HepG2 (cell line): Measurements from ENCODE around the gene VAMP5. TPM values are rescaled to one million over a fixed set of nuclear protein-coding genes. Genes with fewer than 3 reads are reported as not detected.

Experiments used
- CTCF ChIP-seq: sonication (generic); formaldehyde crosslinking; IDR thresholded peaks from 2 replicates; pipeline ENCODE4 v1.5.0; 2020; ENCODE audit warnings: mild to moderate bottlenecking, missing genetic modification reagents, moderate library complexity
- FOXP4 ChIP-seq: sonication (generic); formaldehyde crosslinking; IDR thresholded peaks from 2 replicates; pipeline ENCODE4 v1.4.0; 2020; ENCODE audit warnings: missing genetic modification reagents
- GABPA ChIP-seq, 2 experiments: IDR thresholded peaks; 2 replicates each; pipeline ENCODE4 v1.6.1; 2011 to 2016; ENCODE audit warnings: low read depth in 2 of 2, low read length in 1 of 2, missing biosample characterization in 1 of 2, missing genetic modification characterization in 1 of 2
- GLI4 ChIP-seq: sonication (generic); formaldehyde crosslinking; IDR thresholded peaks from 2 replicates; pipeline ENCODE4 v1.5.1; 2020; ENCODE audit warnings: missing genetic modification reagents, mild to moderate bottlenecking, moderate library complexity, borderline replicate concordance
- GTF3A ChIP-seq: sonication (generic); formaldehyde crosslinking; conservative IDR thresholded peaks from 2 replicates; pipeline ENCODE4 v1.4.0; 2020; ENCODE audit warnings: mild to moderate bottlenecking, missing genetic modification reagents
- KAT2B ChIP-seq: fragments of 150-350 bp; IDR thresholded peaks from 2 replicates; pipeline ENCODE4 v1.6.1; 2014; ENCODE audit warnings: low read depth, low read length, borderline replicate concordance
- MTA1 ChIP-seq: sonication (generic); formaldehyde crosslinking; IDR thresholded peaks from 2 replicates; pipeline ENCODE4 v1.4.0; 2020; ENCODE audit warnings: missing genetic modification reagents, mild to moderate bottlenecking, borderline replicate concordance
- MTF1 ChIP-seq: sonication (generic); formaldehyde crosslinking; IDR thresholded peaks from 2 replicates; pipeline ENCODE4 v1.5.0; 2020; ENCODE audit warnings: missing genetic modification reagents
- MYC ChIP-seq: sonication (generic); formaldehyde crosslinking; IDR thresholded peaks from 2 replicates; pipeline ENCODE4 v1.9.0; 2021; ENCODE audit warnings: missing genetic modification reagents, borderline replicate concordance
- MYPOP ChIP-seq: sonication (generic); formaldehyde crosslinking; IDR thresholded peaks from 2 replicates; pipeline ENCODE4 v1.8.1; 2023; ENCODE audit warnings: mild to moderate bottlenecking, moderate library complexity, missing genetic modification reagents
- PRDM15 ChIP-seq: sonication (generic); formaldehyde crosslinking; IDR thresholded peaks from 2 replicates; pipeline ENCODE4 v1.4.0; 2020; ENCODE audit warnings: missing genetic modification reagents
- REL ChIP-seq: sonication (generic); formaldehyde crosslinking; conservative IDR thresholded peaks from 2 replicates; pipeline ENCODE4 v1.8.0; 2022; ENCODE audit warnings: mild to moderate bottlenecking, missing genetic modification reagents, moderate library complexity
- SIX1 ChIP-seq: sonication (generic); formaldehyde crosslinking; IDR thresholded peaks from 2 replicates; pipeline ENCODE4 v1.4.0; 2020; ENCODE audit warnings: missing genetic modification reagents, borderline replicate concordance
- U2AF1 ChIP-seq: fragments of 200-400 bp; formaldehyde crosslinking; optimal IDR thresholded peaks from 2 replicates; pipeline ENCODE3; 2017; ENCODE audit warnings: mild to moderate bottlenecking, low read depth, low read length
- ZBTB21 ChIP-seq: sonication (generic); formaldehyde crosslinking; IDR thresholded peaks from 2 replicates; pipeline ENCODE4 v1.4.0; 2020; ENCODE audit warnings: missing genetic modification reagents
- ZNF296 ChIP-seq: sonication (generic); formaldehyde crosslinking; conservative IDR thresholded peaks from 2 replicates; pipeline ENCODE4 v1.5.0; 2020; ENCODE audit warnings: mild to moderate bottlenecking, missing genetic modification reagents
- ZNF441 ChIP-seq: sonication (generic); formaldehyde crosslinking; IDR thresholded peaks from 2 replicates; pipeline ENCODE4 v1.7.0; 2021; ENCODE audit warnings: missing genetic modification reagents, borderline replicate concordance
- ZNF639 ChIP-seq: conservative IDR thresholded peaks from 2 replicates; pipeline ENCODE4 v1.6.1; 2018; ENCODE audit warnings: missing genetic modification reagents
- polyA plus RNA-seq, 8 experiments: library from polyadenylated mRNA; depleted of rRNA in 3 of 8; stranded (reverse) in 7 of 8; unstranded in 1 of 8; fragments of >200 nt; fragmentation: Illumina TruSeq in 4 of 8; extraction: Trizol in 4 of 8; gene quantifications; 2 replicates each; pipeline versions ENCODE4 v1.2.1 to v1.2.3, GENCODE V29; 2011 to 2016; ENCODE audit warnings: low read depth in 4 of 8, missing spikeins in 1 of 8, mixed read lengths in 1 of 8; ENCODE audit not compliant: insufficient read depth in 1 of 8
- total RNA-seq, 5 experiments: library from RNA; depleted of rRNA; stranded (reverse); fragments of >200 nt; fragmentation: Illumina TruSeq; extraction: Trizol; gene quantifications; 2 replicates each; pipeline ENCODE4 v1.2.3, GENCODE V29; 2016; ENCODE audit warnings: low read depth in 1 of 5

The VAMP5 gene
- total and polyA plus RNA-seq, 2 of the 13 experiments (the other 11 are each of a cell fraction or from before 2014, with no cell fraction given): 7.2 to 56.7 TPM

- TF ChIP-seq GLI4 (CRISPR knock-in tag) (0 out of 2 replicates have a peak, but pooled peaks have one; percentile 15), FOXP4 (CRISPR knock-in tag) (peak; percentile 81; the same call in 1 of the 2 replicates), MYPOP (CRISPR knock-in tag) (0 out of 2 replicates have a peak, but pooled peaks have one; percentile 16), MYC (CRISPR knock-in tag) (no peak), U2AF1 (no peak), GABPA (IDR thresholded peaks at IDR 0.05; ENCODE audit: low read depth, low read length) (no peak), GABPA (CRISPR knock-in tag; IDR thresholded peaks at IDR 0.05; ENCODE audit: low read depth) (peak; percentile 66; the same call in 1 of the 2 replicates), CTCF (peak; percentile 34), ZNF296 (CRISPR knock-in tag) (no peak), KAT2B (no peak; the same call in 1 of the 2 replicates), REL (no peak), ZNF639 (CRISPR knock-in tag) (no peak), SIX1 (CRISPR knock-in tag) (peak; percentile 47; the same call in 1 of the 2 replicates), PRDM15 (CRISPR knock-in tag) (no peak), ZNF441 (0 out of 2 replicates have a peak, but pooled peaks have one; percentile 7), GTF3A (no peak), MTA1 (CRISPR knock-in tag) (no peak), ZBTB21 (CRISPR knock-in tag) (0 out of 2 replicates have a peak, but pooled peaks have one; percentile 18), MTF1 (CRISPR knock-in tag) (no peak)
Observed at GRCh38 chr2:85589982-85590791, 6.0 kb downstream of the VAMP5 start (continued).
